ENCODE measurements around the gene CACNA1H.
"Not testable (repeated sequence)": the region's sequence is repeated elsewhere in the genome, so short reads cannot be mapped to it uniquely, and the experiment has no call there.

DNA sequence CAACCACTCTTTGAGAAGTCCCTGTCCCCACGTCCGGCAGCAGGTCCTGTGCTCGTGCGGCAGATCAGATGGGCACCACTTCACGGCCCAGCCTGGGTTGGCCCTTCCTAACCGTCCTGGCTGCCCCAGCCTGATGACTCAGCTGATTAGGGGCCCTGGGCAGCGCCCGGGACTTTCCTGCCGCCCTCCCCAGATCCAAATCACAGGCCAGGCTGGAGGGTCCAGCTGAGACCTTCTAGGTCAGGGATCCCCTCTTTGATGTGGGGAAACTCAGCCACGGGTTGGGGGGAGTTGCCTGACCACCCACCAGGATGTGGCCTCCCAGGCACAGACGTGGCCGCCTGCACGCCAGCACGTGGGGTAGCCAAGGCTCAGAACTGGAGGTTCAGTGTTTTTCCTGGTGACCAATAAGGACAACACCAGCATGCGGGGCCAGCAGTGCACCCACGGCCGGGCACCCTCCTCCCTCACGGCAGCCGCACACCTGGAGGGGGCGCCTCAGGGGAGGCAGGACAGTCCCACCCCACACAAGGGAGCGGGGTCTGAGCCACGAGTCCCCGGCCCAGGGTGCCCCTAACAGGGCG is 72.9 kb downstream of the CACNA1H start:
- TF ChIP-seq CTCF (conservative IDR thresholded peaks at IDR 0.05 in 1 of 2, IDR thresholded peaks at IDR 0.05 in 1 of 2; ENCODE audit: extremely low read depth in 1 of 2, insufficient read depth in 1 of 2, low read depth in 1 of 2, low read length in 2 of 2); EZH2 (IDR thresholded peaks at IDR 0.05; ENCODE audit: borderline replicate concordance, low read length): not testable (repeated sequence)

Measured in mammary epithelial cell (primary cell).